Thoracic aorta endothelial cell (primary cell): ENCODE results near the gene ZFX. TPM values are rescaled to one million over a fixed set of nuclear protein-coding genes. Genes with fewer than 3 reads are reported as not detected.

ENCODE experiments used
- small RNA-seq: library from RNA; depleted of rRNA; stranded (forward); fragments of <200 nt; gene quantifications from one replicate; pipeline ENCODE3, GENCODE V24; 2012
- total RNA-seq: library from RNA; depleted of rRNA; stranded (reverse); fragments of >200 nt; gene quantifications from 2 replicates; pipeline ENCODE4 v1.2.3, GENCODE V29; 2012

Gene ZFX
- total RNA-seq = 49.3 and 81.4 TPM in 2 replicates

GRCh38 chrX:24149351-24150050, at the start of gene ZFX:
ZFX (plus strand) TSS chrX:24149729; CDS start chrX:24172743, 23,014 bp downstream.

Small RNA genes lying within 50 kb of the gene (small RNA-seq; reads per million reads assigned to genes)
- not detected for gene RF00263

Other genes starting within 250 kb of the ZFX start
- 12.2 and 16.7 TPM in 2 replicates for gene APOO, start 241.8 kb upstream of the ZFX start, total RNA-seq
- gene CXorf58, start 241.7 kb upstream of the ZFX start, total RNA-seq = under 0.01 TPM in 1 of 2 replicates, not detected in the other
- 8.3 and 9.7 TPM in 2 replicates for gene KLHL15, start 122.5 kb upstream of the ZFX start, total RNA-seq
- gene EIF2S3, start 94.8 kb upstream of the ZFX start, total RNA-seq = 383 and 440 TPM in 2 replicates
- 0.07 TPM in 1 of 2 replicates, not detected in the other for gene SUPT20HL2, start 164.3 kb downstream of the ZFX start, total RNA-seq
- gene SUPT20HL1, start 210.9 kb downstream of the ZFX start, total RNA-seq = not detected in 2 replicates